GM12874 (cell line): ENCODE results near the gene LAMA2.

ENCODE experiments used
- CTCF ChIP-seq: IDR thresholded peaks from 2 replicates; pipeline ENCODE4 v1.5.1; 2011; ENCODE audit warnings: low read depth, mild to moderate bottlenecking, control low read depth, low read length, moderate library complexity; ENCODE audit not compliant: insufficient read depth

LAMA2 gene

GRCh38 chr6:129215916-129216520, 333.1 kb downstream of the LAMA2 start:
- TF ChIP-seq CTCF = no peak

- no peak for TF ChIP-seq CTCF
Measured at GRCh38 chr6:129217701-129218100, 334.8 kb downstream of the LAMA2 start.

GRCh38 chr6:129233458-129234134, 350.7 kb downstream of the LAMA2 start:
- no peak for TF ChIP-seq CTCF

GRCh38 chr6:129235167-129236000, 352.4 kb downstream of the LAMA2 start:
- no peak for TF ChIP-seq CTCF

- TF ChIP-seq CTCF = no peak
Measured at GRCh38 chr6:129236001-129236517, 353.1 kb downstream of the LAMA2 start.

- TF ChIP-seq CTCF = no peak
Measured at GRCh38 chr6:129238991-129239390, 356.1 kb downstream of the LAMA2 start.

GRCh38 chr6:129239825-129240491, 357.0 kb downstream of the LAMA2 start:
- TF ChIP-seq CTCF = no peak
